Muscle of arm (tissue), 14 donors: ENCODE measurements around the gene ANKRD24. TPM values are rescaled to one million over a fixed set of nuclear protein-coding genes. Genes with fewer than 3 reads are reported as not detected.
"Not testable (repeated sequence)": the region's sequence is repeated elsewhere in the genome, so short reads cannot be mapped to it uniquely, and the experiment has no call there.

Experiments
- DNase-seq: peaks from one replicate; pipeline ENCODE4 v3.0.0-alpha.2; 2013
- long read RNA-seq, 11 donors: transcript quantifications; one replicate each; lab custom pipeline, GENCODE V29; 2026
- polyA plus RNA-seq, 12 donors: library from polyadenylated mRNA; unstranded; fragments of 120-200 nt; gene quantifications; one replicate each; pipeline ENCODE4 v1.2.1, GENCODE V29; 2013; ENCODE audit not compliant: insufficient read length in 12 of 12

ANKRD24 gene
- polyA plus RNA-seq, result 1 to 10 TPM in 7 of 12 donors, under 1 TPM in 3, not detected in 2; 0.38 to 2.2 (median 1.4) TPM
- long read RNA-seq, donor 1, result 0 reads
- long read RNA-seq, donor 2, result 0 reads
- long read RNA-seq, donor 3, result 0 reads
- long read RNA-seq, donor 4, result 0 reads
- long read RNA-seq, donor 5, result 0 reads
- long read RNA-seq, donor 6, result 0 reads
- long read RNA-seq, donor 7, result 0 reads
- long read RNA-seq, donor 8, result 0 reads
- long read RNA-seq, donor 9, result 0 reads
- long read RNA-seq, donor 10, result 0 reads
- long read RNA-seq, donor 11, result 0 reads

DNA sequence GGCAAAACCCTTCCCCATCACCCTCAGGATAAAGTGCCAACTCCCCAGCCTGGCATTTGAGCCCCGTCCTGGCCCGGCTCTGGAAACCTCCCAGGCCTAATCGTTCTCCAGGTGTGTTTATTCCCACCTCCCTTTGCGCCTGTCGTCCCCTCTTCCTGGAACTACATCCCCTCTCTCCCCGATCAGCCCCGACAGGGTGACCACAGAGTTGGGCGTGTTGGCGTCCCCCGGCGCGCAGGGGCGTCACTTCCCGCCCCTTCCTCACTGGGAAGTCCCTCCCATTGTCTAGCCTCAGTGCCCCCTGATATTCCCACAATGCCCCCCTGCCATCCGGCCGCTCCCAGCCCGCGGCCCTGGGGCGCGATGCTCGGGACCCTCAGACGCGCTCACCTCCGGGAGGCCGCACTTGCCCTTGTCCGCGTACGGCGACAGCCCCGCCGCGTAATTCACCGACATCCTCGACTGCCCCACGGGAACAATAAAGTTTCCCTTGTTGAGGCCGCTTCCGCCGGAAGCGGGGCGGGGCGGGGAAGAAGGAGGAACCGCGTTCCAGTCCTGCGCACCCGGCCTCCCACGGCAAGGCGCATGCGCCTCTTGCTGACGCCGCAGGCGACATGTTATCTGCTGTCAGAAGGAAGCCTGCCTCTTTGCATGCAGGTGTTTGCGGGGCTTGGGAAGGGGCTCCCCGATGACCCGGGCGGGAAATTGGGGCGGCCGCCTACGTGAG lies at the start of gene ANKRD24, which contains the start of gene SIRT6:
ANKRD24 (plus strand) TSS at position 606 of the 727 bp plus-strand sequence. CDS start 3,737 bp downstream, outside the sequence.
SIRT6 (minus strand) TSS at position 480 of the 727 bp plus-strand sequence; CDS start at position 456, 24 bp downstream.
- DNase-seq, result peak; percentile 97

GRCh38 chr19:4134351-4134750 lies 48.1 kb upstream of the ANKRD24 start:
- no peak for DNase-seq

- DNase-seq, result not testable (repeated sequence)
Observed at GRCh38 chr19:4135386-4135785, 47.1 kb upstream of the ANKRD24 start.

- no peak for DNase-seq
Observed at GRCh38 chr19:4136680-4137088, 45.8 kb upstream of the ANKRD24 start.

GRCh38 chr19:4138445-4138844 lies 44.0 kb upstream of the ANKRD24 start:
- DNase-seq, result no peak

DNA sequence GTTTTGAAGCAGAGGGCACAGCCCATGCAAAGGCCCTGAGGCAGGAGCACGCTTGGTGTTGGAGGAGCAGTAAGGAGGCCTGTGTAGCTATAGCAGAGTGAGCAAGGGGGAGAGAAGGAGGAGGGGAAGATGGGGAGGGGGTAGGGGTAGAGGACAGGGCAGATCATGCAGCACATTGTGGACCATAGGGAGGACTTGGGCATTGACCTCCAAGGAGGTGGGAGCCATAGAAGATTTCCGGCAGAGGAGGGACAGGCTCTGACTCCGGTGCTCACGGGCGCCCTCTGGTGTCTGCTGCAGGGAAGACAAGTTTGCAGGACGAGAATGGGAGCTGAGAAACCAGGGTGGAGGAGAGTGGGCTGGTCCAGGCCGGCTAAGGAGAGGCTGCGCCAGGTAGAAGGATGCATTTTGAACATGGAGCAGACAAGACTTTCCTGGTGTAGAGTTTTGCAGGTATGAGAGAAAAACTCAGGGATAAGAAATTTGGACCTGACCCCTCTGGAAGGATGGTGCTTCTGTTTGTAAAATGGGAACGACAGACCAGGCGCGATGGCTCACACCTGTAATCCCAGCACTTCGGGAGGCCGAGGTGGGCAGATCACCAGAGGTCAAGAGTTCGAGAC lies 42.8 kb upstream of the ANKRD24 start:
- peak; percentile 40 for DNase-seq

GRCh38 chr19:4140237-4140711 lies 42.2 kb upstream of the ANKRD24 start:
- DNase-seq, result no peak

DNA sequence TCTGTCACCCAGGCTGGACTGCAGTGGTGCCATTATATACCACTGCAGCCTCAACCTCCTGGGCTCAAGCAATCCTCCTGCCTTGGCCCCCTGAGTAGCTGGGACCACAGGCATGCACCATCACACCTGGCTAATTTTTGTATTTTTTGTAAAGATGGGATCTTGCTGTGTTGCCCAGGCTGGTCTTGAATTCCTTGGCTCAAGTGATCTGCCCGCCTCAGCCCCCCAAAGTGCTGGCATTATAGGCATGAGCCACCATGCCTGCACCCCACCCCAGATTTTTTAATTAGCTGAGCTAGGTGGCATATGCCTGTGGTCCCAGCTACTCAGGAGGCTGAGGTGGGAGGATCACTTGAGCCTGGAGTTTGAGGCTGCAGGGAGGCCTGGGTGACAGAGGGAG lies 39.6 kb upstream of the ANKRD24 start:
- DNase-seq, result not testable (repeated sequence)

GRCh38 chr19:4144666-4145249 lies 37.7 kb upstream of the ANKRD24 start:
- no peak for DNase-seq

DNA sequence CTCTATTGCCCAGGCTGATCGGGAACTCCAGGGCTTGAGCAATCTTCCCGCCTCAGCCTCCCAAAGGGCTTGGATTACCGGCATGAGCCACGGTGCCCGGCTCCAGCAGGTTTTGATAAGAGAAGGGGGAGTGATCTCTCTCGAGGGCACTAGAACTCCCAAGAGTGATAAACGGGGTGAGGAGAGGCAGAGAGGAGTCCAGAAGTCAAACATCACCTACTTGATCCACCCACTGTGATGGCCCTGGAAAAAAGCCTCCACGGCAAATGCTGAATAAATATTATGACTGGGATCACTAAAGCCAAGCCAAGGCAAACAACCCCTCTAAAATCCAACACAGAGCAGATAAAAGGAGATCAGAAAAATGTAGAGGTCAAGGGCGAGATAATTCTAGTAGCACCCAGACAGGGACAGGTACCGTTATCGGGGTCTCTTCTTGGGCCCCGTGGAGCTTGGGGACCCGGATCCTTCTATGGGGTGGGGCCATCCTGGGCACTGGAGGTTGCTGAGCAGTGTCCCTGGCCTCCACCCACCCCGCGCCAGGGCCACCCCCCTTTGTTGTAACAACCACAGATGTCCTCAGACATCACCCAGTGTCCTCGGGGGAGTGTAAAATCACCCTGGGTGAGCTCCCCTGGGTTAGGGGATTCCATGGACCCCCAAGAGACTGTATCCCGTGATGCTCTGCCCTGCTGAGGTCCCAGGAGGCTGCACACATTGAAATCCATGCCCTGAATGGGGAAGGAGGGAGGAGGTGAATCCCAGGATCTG lies 32.8 kb upstream of the ANKRD24 start:
- DNase-seq, result no peak

DNA sequence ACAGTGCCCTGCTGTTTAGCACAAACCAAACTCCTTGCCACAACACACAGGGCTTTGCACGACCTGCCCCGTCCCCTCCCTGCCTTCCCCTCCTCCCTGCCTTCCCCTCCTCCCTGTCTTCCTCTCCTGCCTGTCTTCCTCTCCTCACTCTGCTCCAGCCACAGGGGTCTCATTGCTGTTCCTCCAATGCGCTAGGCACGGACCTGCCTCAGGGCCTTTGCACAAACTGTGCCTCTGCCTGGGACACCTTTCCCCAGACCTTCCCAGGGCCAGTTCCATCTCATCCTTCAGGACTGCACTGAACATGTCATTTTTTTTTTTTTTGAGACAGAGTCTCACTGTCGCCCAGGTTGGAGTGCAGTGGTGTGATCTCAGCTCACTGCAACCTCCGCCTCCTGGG lies 30.9 kb upstream of the ANKRD24 start:
- DNase-seq, result no peak

DNA sequence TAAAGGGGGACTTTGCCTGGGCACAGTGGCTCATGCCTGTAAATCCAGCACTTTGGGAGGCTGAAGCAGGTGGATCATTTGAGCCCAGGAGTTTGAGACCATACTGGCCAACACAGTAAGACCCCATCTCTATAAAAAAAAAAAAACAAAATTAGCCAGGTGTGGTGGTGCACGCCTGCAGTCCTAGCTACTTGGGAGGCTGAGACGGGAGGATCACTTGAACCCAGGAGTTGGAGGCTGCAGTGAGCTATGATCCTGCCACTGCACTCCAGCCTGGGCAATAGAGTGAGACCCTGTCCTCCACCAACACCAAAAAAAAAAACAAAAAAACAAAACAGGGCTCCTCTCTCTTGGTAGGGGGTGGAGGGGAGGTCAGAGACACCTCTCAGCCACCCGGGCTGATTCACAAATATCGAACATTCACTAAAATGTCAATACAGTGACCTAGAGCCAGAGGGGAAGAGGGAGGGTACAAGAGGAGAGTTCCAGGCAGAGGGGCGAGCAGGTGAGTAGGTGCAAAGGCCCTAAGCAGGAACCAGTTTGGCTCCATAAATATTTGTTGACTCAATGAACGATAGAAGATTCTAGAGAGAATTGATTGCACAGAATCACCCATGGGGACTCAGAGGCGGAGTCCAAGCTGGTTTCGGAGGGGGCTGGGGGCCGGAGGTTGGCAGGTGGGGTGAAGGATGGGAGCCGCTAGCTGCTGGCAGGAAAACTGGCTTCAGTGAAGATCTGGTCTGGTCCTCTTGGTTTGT lies 30.1 kb upstream of the ANKRD24 start:
- no peak for DNase-seq

GRCh38 chr19:4154571-4155312 lies 27.7 kb upstream of the ANKRD24 start:
- DNase-seq, result no peak

GRCh38 chr19:4157164-4157563 lies 25.3 kb upstream of the ANKRD24 start:
- no peak for DNase-seq

DNA sequence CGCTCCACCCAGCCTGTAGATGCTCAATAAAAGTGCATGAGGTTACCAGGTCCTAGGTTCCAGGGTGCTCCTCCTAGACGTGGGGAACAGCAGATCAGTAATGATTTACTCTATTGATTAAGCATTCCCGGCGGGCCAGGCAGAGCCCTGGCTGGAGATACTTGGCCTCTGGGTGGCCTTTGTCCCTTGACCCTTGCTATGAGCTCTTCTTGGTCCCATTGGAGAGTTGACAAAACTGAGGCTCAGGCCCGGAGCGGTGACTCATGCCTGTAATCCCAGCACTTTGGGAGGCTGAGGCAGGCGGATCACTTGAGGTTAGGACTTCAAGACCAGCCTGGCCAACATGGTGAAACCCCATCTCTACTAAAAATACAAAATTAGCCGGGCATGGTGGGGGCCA lies 24.5 kb upstream of the ANKRD24 start:
- DNase-seq, result not testable (repeated sequence)

- DNase-seq, result no peak
Observed at GRCh38 chr19:4161415-4162077, 20.9 kb upstream of the ANKRD24 start.

DNA sequence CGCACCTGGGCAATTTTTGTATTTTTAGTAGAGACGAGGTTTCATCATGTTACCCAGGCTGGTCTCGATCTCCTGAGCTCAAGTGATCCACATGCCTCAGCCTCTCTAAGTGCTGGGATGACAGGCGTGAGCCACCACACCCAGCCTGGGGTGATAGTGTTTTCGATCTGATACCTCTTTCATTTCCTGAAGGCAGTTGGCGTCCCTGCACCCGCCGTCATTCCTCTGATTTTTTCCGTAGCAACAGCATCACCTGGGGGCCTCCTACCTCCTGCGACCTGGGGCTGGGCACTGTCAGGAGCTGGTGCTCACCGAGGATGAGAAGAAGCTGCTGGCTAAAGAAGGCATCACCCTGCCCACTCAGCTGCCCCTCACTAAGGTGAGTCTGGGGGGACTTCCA lies 18.2 kb upstream of the ANKRD24 start:
- no peak for DNase-seq

DNA sequence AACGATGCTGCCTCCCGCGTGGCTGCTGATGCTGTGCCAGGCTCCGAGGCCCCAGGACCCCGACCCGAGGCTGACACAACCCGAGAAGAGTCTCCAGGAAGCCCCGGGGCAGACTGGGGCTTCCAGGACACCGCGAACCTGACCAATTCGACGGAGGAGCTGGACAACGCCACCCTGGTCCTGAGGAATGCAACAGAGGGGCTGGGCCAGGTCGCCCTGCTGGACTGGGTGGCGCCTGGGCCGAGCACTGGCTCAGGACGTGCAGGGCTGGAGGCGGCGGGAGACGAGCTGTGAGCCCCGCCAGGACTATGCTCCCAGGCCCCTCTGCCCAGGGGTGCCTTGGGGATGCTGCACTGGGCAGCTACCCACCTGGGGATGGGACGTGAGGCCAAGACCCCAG lies 10.8 kb upstream of the ANKRD24 start:
- DNase-seq, result no peak

- peak; percentile 51 for DNase-seq
Observed at GRCh38 chr19:4172861-4173473, 9.5 kb upstream of the ANKRD24 start.
